ENCODE measurements around the gene PLTP.

The PLTP gene

DNA sequence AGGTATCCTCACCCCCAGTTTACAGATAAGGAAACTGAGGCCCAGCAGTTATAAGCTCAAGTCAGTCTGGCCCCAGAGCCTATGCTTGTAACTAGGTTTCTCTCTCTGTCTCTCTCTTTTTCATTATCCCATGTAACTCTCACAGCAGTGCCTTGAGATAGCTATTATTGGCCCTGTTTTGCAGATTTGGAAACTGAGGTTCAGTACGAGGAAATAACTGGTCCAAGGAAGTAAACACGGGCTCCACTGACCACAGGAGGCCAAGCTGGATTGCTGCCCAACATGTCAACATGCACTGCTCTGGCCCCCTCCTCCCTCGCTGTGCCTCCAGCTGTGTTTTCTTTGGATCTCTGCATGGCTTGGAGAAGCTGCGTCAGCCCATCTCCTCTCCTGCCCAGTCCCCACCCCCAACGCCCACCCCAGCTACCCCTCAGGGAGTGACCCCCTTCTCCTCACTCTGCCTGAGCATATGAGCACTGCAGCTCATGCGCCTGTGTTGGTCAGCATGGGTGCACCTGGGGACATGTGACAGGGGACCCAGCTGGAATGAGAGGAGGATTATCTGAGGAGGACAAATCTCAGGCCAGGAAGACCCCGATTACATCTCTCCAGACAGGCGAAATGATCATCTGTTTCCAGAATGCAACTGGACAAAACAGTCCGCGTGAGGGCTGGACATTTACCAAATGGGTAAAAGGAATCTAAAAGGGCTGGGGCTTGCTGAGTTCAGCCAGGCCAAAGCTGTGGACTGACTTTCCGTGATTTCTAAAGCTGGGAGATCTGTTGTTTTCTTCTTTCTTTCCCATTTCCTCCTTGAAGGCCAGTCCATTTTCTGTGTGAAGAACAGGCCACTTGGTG is 7.8 kb upstream of the PLTP start:
- DNase-seq (ENCODE audit: low spot score) = no peak
- TF ChIP-seq, protein P1, sequence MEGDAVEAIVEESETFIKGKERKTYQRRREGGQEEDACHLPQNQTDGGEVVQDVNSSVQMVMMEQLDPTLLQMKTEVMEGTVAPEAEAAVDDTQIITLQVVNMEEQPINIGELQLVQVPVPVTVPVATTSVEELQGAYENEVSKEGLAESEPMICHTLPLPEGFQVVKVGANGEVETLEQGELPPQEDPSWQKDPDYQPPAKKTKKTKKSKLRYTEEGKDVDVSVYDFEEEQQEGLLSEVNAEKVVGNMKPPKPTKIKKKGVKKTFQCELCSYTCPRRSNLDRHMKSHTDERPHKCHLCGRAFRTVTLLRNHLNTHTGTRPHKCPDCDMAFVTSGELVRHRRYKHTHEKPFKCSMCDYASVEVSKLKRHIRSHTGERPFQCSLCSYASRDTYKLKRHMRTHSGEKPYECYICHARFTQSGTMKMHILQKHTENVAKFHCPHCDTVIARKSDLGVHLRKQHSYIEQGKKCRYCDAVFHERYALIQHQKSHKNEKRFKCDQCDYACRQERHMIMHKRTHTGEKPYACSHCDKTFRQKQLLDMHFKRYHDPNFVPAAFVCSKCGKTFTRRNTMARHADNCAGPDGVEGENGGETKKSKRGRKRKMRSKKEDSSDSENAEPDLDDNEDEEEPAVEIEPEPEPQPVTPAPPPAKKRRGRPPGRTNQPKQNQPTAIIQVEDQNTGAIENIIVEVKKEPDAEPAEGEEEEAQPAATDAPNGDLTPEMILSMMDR (IDR thresholded peaks at IDR 0.05; ENCODE audit: extremely low read depth, insufficient read depth, missing control alignments) = no peak
- in situ Hi-C loops (cut with MboI; ENCODE audit: low pct_unique_long_range_greater_than_20kb, low sequenced_read_pairs, unreplicated experiment) = no loop called here

DNA sequence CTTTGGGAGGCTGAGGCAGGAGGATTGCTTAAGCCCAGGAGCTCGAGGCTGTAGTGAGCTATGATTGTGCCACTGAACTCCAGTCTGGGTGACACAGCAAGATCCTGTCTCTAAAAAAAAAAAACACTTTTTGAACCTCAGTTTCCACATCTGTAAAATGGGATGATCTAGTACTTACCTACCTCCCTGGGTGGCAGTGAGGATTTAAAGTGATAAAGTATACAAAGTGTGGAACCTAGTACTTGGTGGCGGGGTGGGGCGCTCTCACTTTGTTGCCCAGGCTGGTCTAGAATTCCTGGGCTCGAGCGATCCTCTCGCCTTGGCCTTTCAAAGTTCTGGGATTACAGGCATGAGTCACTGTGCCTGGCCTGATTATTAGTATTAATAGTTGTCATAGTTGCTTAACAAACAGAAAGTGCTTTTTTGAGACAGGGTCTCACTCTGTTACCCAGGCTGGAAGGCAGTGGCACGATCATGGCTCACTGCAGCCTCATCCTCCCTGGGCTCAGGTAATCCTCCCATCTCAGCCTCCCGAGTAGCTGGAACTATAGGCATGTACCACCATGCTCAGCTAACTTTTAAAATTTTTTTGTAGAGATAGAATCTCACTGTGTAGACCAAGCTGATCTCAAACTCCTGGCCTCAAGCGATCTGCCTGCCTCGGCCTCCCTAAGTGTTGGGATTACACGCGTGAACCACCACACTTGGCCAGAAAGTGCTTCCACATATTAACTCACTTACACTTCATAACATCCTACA is 7.0 kb upstream of the PLTP start:
- in situ Hi-C loops (cut with MboI; ENCODE audit: low pct_unique_long_range_greater_than_20kb, low sequenced_read_pairs, unreplicated experiment) = no loop called here
- DNase-seq (ENCODE audit: low spot score) = no peak
- TF ChIP-seq, protein P1 (IDR thresholded peaks at IDR 0.05; ENCODE audit: extremely low read depth, insufficient read depth, missing control alignments) = no peak

DNA sequence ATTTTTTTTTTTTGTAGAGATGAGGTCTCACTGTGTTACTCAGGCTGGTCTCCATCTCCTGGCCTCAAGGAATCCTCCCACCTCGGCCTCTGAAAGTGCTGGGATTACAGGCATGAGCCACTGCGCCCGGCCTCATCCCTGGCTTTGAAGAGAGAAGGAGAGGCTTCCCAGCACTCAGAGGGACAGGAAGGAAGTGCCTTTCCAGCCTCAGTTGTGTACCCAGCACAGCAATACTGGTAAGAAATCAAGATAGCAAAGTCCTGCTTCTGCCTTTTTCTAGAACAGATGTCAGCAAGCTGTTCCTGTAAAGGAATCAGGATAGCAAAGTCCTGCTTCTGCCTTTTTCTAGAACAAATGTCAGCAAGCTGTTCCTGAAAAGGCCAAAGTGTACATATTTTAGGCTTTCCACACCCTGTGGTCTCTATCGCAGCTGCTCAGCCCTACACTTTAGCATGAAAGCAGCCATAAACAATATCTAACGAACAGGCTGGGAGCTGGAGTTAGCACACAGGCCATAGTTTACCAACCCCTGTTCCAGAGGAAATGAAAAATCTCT is 6.3 kb upstream of the PLTP start:
- in situ Hi-C loops (cut with MboI; ENCODE audit: low pct_unique_long_range_greater_than_20kb, low sequenced_read_pairs, unreplicated experiment) = no loop called here
- DNase-seq (ENCODE audit: low spot score) = no peak

DNA sequence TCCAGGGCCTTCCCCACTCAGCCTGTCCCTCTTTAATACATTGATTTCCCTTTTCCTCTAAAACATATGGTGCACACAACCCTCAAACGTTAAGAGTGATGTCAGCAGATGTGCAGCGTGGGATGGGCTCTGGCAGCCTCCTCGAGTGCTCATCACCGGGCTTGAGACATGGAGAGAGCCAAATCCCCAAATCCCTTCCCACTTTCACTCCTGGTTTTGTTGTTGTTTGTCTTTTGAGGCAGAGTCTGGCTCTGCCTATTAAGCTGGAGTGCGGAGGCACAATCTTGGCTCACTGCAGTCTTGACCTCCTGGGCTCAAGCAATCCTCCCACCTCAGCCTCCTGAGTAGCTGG is 5.8 kb upstream of the PLTP start:
- no peak for DNase-seq (ENCODE audit: low spot score)
- TF ChIP-seq, protein P1 (IDR thresholded peaks at IDR 0.05; ENCODE audit: extremely low read depth, insufficient read depth, missing control alignments) = no peak
- in situ Hi-C loops (cut with MboI; ENCODE audit: low pct_unique_long_range_greater_than_20kb, low sequenced_read_pairs, unreplicated experiment) = no loop called here

More for the DNA sequence above, 6.3 kb upstream of the PLTP start:
- TF ChIP-seq, protein P1 (IDR thresholded peaks at IDR 0.05; ENCODE audit: extremely low read depth, insufficient read depth, missing control alignments) = no peak

DNA sequence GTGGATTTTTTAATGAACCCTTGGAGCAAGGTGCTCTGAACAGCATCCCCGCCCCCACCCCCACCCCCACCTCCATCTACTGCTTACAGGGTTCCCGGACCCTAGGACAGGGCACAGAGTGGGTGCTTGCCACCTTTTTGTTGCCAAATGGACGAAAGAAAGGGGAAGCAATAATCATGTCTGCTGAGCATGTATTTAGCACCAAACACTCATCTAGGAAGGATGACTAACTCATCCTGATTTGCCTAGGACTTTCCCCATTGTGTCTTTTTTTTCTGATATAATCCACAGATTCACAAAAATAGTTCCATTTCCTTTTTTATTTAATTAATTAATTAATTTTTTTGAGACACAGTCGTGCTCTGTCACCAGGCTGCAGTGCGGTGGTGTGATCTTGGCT is 1.2 kb upstream of the PLTP start:
- in situ Hi-C loops (cut with MboI; ENCODE audit: low pct_unique_long_range_greater_than_20kb, low sequenced_read_pairs, unreplicated experiment) = no loop called here
- DNase-seq (ENCODE audit: low spot score) = no peak
- TF ChIP-seq, protein P1 (IDR thresholded peaks at IDR 0.05; ENCODE audit: extremely low read depth, insufficient read depth, missing control alignments) = no peak

DNA sequence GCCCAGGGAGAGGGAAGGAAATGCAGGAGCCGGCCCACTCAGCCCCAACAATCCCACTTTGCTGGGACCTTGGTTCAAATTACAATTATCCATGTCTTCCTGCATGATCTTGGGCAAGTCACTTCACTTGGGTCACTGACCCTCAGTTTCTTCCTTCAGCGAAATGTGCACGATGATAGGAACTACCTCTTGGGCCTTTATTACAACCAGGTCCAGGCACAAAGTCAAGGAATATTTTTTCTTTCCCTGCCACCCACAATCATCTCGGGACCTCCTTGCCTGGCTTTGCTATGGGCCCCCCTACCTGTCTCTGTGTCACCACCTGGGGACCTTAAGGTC is 358 bp upstream of the PLTP start:
- TF ChIP-seq, protein P1 (IDR thresholded peaks at IDR 0.05; ENCODE audit: extremely low read depth, insufficient read depth, missing control alignments) = no peak
- in situ Hi-C loops (cut with MboI; ENCODE audit: low pct_unique_long_range_greater_than_20kb, low sequenced_read_pairs, unreplicated experiment) = no loop called here
- DNase-seq (ENCODE audit: low spot score) = no peak
